GM19438 (cell line): ENCODE data around the gene SPZ1.
"Not testable (repeated sequence)": the region's sequence is repeated elsewhere in the genome, so short reads cannot be mapped to it uniquely, and the experiment has no call there.

Experiments
- ATAC-seq: cut with Tn5 transposase; IDR thresholded peaks from one replicate; pipeline ENCODE4 v1.9.1; 2021; ENCODE audit warnings: low read depth; ENCODE audit not compliant: unreplicated experiment

SPZ1 gene, protein sequence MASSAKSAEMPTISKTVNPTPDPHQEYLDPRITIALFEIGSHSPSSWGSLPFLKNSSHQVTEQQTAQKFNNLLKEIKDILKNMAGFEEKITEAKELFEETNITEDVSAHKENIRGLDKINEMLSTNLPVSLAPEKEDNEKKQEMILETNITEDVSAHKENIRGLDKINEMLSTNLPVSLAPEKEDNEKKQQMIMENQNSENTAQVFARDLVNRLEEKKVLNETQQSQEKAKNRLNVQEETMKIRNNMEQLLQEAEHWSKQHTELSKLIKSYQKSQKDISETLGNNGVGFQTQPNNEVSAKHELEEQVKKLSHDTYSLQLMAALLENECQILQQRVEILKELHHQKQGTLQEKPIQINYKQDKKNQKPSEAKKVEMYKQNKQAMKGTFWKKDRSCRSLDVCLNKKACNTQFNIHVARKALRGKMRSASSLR

DNA sequence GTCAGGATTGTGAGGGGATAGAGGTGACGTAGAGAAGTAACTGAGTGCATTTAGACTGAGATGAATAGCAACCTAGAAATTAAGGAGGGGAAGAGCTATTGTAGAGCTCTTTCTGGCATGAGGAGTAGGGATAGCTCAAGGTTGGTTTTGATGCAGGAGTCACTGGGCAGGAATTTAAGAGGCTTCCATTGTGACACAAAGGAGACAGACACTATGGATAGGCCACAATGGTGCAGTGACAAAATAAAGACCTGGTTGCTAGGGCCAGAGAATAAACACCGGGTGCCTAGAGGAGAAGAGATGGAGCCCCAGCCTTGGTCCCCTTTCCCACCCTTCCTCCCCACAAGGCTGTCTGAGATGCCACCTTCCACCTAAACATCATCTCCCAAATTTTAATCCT lies at the start of gene SPZ1:
TSS of gene SPZ1 (plus strand) at position 301 of the 400 bp plus-strand sequence. CDS start 214 bp downstream, outside the sequence.
- ATAC-seq, result no peak

DNA sequence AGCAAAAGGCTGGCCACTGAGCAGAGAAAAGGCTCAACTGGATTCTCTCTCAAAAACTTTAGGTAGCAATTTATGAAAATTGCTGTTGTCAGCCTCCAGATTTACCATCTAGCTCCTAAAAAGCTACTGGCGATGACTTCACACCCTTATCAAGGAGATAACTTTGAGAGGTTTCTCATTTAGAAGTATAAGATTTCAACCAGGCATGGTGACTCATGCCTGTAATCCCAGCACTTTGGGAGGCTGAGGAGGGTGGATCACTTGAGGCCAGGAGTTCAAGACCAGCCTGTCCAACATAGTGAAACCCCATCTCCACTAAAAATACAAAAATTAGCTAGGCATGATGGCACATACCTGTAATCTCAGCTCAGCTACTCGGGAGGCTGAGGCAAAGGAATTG lies 49.3 kb upstream of the SPZ1 start:
- not testable (repeated sequence) for ATAC-seq

DNA sequence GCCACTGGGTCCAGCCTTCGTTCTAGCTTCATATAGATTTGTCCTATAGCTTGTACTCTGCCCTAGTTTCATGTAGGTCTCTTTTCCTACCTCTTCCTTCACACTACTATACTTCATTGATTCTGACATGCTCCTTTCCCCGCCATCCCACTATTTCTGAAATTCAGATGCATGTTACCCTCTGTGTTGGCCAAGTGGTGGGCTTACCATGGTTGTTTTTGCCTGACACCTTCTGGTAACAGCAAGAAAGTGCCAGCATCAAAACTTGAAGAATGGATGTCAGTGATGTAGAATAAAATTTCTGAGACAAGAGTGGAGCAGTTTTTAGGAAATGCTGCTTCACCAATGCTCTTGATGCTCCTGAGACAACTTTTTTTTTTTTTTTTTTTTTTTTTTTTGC lies 44.5 kb upstream of the SPZ1 start:
- ATAC-seq, result no peak

DNA sequence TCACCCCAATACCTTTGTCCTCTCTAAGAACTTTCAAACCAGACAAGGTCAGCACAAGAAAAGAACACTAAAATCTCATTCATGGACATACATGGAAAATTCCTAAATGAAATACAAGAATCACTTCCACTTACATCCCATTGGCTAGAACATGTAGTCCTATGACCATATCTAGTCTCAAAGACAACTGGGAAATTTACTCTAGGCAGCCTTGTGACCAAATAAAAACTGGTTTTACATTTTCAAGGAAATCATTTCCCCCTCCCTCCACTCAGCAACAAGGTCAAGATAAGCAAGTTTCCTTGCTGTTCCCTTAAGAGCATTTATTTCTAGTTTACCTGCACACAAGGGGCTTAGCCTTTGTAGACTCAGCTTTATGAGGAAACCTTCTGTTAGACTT lies 43.6 kb upstream of the SPZ1 start:
- no peak for ATAC-seq

DNA sequence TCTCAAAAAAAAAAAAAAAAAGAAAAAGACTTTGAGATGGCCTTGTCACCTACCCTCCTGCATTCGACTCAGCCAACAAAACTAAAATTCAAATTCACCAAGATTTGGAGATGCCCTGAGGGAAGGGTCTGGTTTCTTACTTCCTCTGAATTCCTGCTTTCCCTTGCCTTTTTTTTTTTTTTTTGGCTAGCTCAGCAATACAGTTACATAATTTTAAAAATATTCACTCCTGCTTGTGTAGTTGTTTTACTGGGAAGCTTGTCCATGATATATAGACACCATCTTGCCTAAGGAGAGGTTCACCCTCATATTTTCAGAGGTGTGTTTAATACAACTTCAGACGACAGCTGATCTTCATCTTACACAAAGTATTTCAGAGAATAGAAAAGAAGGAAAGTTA lies 42.6 kb upstream of the SPZ1 start:
- no peak for ATAC-seq

DNA sequence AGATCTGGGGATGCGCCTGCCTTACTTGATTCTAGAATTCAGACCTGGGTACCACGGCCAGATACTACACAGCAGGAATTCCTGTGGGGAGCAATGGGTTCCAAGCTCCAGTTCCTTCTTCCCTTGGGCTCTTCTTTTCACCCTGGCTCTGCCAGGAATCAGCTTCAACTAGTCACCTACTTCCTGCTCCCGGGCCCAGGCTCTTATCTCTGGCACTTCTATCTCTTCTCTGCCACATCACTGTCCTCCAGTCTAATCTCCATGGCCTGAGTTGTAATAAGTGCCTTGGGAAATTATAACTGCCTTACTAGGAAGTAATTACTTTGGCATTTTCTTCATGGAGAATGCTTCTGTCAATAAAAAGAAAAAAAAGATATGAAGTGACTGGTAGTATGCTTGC lies 37.7 kb upstream of the SPZ1 start:
- no peak for ATAC-seq

DNA sequence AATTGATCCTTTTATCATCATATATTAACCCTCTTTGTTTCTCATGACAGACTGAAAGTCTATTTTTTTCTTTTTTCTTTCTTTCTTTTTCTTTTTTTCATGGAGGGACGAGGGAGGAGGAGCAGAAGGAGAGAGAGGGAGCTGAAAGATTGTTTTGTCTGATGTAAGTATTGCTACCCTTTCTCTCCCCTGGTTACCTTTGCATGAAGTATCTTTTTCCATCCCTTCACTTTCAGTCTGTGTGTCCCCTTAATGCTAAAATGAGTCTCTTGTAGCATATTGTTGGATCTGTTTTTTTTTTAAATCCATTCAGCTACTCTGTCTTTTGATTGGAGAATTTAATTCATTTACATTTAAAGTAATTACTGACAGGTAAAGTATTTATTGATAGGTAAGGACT lies 36.4 kb upstream of the SPZ1 start:
- ATAC-seq, result no peak

DNA sequence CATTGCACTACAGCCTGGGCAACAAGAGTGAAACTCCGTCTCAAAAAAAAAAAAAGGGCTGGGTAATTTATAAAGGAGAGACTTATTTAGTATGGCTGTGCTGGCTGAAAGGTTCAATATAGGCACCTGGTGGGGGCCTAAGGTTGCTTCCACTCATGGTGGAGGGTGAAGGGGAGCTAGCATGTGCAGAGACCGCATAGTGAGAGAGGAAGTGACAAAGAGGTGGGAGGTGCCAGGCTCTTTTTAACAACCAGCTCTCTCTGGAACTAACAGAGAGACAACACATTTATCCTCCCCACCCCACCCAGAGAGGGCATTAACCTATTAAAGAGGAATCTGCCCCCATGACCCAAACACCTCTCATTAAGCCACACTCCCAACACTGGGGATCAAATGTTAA lies 35.1 kb upstream of the SPZ1 start:
- ATAC-seq, result no peak

DNA sequence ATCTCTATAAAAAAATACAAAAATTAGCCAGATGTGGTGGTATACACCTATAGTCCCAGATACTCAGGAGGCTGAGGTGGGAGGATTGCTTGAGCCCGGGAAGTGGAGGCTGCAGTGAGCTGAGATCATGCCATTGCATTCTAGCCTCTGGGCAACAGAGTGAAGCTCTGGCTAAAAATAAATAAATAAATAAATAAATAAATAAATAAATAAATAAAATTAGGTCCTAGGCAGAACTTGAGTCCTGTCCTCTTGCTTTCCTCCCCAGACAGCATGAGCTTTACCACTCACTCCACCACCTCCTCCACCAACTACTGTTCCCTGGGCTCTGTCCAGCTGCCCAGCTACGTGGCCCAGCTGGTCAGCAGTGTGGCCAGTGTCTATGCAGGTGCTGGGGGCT lies 31.6 kb upstream of the SPZ1 start:
- no peak for ATAC-seq

DNA sequence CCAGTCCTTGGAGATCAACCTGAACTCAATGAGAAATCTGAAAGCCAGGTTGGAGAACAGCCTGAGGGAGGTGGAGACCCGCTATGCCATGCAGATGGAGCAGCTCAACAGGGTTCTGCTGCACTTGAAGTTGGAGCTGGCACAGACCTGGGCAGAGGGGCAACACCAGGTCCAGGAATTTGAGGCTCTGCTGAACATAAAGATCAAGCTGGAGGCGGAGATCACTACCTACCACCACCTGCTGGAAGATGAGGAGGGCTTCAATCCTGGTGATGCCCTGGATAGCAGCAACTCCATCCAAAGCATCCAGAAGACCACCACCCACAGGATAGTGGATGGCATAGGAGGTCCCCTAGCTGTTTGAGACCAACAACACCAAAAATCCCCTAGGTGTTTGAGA lies 30.5 kb upstream of the SPZ1 start:
- ATAC-seq, result no peak

DNA sequence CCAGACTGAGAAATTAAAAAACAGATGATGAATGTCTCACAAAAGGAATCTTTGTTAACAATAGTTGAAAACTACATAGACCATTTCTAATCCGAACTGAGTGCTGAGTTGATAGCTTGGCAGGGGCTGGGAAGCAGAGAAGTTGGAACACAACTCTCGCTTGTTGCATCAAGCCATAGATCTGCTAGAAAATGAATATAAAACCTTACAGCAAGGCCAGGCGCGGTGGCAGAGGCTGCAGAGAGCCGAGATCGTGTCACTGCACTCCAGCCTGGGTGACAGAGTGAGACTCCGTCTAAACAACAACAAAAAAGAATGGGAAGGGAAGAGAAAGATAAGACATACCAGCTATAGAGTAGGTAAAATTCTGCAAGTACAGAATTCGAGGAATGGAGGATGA lies 28.0 kb upstream of the SPZ1 start:
- no peak for ATAC-seq

DNA sequence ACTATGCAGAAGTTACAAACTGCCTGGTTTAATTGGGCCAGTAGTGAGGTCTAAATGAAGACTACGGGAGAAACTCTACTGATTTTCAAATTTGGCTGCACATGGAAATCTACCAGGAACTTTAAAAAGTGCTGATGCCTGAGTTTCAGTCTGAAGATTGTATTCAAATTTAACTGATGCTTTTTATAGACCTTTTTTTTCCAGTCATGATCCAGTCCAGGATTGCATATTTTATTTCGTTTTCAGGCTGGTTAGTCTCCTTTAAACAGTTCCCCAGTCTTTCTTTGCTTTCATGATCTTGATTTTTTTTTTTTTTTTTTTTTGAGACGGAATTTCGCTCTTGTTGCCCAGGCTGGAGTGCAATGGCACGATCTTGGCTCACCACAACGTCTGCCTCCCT lies 23.7 kb upstream of the SPZ1 start:
- ATAC-seq, result no peak

DNA sequence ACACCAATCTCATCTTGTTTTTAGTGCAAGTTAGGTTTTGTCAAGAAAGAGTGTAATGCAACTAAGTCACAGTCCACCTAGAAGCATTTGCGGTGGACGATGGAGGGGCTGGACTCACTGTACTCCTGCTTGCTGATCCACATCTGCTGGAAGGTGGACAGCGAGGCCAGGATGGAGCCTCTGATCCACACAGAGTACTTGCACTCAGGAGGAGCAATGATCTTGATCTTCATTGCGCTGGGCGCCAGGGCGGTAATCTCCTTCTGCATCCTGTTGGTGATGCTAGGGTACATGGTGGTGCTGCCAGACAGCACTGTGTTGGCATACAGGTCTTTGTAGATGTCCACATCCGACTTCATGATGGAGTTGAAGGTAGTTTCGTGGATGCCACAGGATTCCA lies 20.2 kb upstream of the SPZ1 start:
- ATAC-seq, result no peak

DNA sequence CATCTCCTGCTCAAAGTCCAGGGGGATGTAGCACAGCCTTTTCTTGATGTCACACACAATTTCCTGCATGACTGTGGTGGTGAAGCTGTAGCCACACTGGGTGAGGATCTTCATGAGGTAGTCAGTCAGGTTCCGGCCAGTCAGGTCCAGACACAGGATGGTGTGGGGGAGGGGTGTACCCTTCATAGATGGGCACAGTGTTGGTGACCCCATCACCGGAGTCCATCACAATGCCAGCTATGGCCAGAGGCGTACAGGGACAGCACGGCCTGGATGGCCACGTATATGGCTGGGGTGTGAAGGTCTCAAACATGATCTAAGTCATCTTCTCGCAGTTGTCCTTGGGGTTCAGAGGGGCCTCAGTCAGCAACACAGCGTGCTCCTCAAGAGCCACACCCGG lies 19.7 kb upstream of the SPZ1 start:
- no peak for ATAC-seq

DNA sequence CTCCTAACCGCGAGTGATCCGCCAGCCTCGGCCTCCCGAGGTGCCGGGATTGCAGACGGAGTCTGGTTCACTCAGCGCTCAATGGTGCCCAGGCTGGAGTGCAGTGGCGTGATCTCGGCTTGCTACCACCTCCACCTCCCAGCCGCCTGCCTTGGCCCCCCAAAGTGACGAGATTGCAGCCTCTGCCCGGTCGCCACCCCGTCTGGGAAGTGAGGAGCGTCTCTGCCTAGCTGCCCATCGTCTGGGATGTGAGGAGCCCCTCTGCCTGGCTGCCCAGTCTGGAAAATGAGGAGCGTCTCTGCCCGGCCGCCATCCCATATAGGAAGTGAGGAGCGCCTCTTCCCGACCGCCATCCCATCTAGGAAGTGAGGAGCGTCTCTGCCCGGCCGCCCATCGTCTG lies 19.0 kb upstream of the SPZ1 start:
- ATAC-seq, result not testable (repeated sequence)

DNA sequence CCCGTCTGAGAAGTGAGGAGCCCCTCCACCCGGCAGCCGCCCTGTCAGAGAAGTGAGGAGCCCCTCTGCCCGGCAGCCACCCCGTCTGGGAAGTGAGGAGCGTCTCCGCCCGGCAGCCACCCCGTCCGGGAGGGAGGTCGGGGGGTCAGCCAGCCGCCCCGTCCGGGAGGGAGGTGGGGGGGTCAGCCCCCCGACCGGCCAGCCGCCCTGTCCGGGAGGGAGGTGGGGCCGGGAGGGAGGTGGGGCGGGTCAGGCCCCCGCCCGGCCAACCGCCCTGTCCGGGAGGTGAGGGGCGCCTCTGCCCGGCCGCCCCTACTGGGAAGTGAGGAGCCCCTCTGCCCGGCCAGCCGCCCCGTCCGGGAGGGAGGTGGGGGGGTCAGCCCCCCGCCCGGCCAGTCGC lies 18.5 kb upstream of the SPZ1 start:
- ATAC-seq, result not testable (repeated sequence)

DNA sequence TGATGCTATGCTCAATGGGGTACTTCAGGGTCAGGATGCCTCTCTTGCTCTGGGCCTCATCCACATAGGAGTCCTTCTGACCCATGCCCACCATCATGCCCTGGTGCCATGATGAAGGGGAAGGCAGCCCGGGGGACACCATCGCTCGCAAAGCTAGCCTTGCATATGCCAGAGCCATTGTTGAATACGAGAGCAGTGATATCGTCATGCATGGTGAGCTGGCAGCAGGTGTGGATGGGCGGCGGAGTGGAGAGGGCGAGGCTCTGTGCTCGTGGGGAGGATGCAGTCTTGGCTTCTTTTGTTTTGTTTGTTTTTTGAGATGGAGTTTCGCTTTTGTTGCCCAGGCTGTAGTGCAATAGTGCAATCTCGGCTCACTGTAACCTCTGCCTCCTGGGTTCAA lies 17.2 kb upstream of the SPZ1 start:
- ATAC-seq, result no peak

DNA sequence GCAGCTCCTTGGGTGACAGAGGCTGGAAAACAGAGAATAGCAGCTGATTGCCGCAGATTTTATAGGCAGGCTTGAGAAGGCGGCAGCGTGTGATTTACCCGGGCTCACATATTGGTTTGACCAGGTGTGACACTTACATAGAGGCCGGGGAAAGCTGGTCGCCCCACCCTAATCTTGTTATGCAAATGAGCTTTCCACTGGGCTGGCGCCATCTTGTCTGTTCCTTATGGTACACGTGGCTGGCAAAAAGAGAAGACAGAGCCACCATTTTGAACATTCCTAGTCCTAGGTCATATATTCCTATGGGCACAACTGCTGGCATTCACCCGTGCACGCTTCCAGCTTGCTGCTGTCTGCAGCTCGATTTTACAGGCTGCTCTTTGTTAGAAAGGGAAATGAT lies 11.3 kb upstream of the SPZ1 start:
- no peak for ATAC-seq

DNA sequence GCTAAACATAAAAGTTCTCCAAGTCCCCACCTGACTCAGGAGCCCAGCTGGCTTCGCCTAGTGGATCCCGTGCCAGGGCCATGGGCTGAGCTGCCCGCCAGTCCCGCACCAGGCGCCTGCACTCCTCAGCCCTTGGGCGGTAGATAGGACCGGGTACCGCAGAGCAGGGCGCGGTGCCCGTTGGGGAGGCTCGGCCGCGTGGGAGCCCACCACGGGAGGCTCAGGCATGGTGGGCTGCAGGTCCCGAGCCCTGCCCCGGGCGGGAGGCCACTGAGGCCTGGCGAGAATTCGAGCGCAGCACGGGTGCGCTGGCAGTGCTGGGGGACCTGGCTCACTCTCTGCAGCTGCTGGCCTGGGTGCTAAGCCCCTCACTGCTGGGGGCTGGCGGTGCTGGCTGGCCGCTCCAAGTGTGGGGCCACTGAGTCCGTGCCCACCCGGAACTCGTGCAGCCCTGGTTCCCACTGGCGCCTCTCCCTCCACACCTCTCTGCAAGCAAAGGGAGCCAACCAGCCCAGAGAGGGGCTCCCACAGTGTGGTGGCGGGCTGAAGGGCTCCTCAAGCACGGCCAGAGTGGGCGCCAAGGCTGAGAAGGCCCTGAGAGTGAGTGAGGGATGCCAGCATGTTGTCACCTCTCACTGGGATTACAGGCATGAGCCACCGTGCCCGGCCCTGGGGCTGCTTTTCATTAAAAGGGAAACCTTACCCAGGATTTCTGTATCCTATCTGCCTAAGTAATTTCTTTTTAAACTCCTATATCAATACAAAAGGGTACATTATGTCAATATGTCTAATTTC lies 9.7 kb upstream of the SPZ1 start:
- ATAC-seq, result no peak

DNA sequence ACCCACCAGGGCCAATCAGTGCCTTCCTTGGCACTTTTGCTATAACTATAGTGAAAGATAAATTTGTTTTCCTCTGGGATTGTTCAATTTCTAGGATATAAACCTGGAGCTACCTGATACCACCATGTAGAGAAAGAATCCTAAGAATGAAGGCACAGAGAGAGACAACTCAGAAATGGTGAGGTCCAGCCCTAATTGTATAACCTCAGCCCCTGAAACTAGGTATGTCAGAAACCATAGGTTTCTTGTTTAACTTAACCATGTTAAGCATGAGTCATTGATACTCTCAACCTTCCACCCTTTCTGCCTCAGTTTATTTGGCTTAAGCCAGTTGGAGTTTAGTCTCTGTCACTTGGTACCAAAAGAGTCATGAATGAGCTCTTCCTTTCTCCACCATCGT lies 4.6 kb upstream of the SPZ1 start:
- ATAC-seq, result no peak

DNA sequence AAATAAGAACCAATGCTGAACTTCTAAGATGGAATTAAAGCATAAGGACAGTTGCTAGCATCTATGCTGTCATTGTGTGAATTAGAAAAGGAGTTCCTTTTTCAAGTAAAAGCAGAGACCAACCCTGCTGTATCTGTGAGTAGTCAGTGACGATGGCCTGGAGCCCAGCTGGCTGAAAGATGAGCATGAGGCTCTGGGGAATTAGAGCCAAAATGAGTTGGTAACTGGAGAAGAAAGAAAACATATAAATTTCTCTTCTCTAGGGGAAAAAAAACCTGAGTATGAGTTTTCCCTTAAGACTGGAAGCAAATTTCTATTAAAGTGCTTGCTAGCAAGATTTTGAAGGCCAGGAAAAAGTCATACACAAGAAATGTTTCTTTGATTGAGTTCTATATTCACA lies 1.6 kb upstream of the SPZ1 start:
- no peak for ATAC-seq

DNA sequence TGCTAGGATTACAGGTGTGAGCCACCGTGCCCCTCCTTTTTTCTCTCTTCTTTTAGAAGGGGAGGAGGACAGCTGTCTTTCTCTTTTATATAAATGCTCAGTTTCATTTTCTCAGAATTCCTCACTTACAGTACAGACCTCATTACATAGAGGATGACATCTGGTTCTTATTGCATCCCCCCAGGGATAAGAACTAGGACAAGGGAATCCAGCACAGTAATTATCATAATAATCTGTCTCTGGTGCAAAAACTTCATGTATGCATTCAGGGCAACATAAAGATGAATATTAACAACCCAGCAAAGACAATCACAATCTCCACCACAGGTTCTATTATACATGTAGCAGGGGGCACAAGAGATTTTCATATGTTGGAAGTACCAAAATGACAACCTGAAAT lies 5.1 kb downstream of the SPZ1 start:
- ATAC-seq, result no peak
